Breast epithelium (tissue), 4 donors: ENCODE measurements around the gene PRDM16. TPM values are rescaled to one million over a fixed set of nuclear protein-coding genes. Genes with fewer than 3 reads are reported as not detected.

Experiments used
- DNase-seq, 2 donors: peaks; one replicate each; pipeline ENCODE4 v3.0.0-alpha.2; 2019; ENCODE audit warnings: low spot score in 2 of 2
- H3K27ac ChIP-seq, 2 donors: fragments of 200-600 bp; sonication (generic) in 1 of 2; one replicate each; pipeline ENCODE4 v1.5.1; 2016 to 2019; ENCODE audit warnings: mild to moderate bottlenecking in 1 of 2
- H3K27me3 ChIP-seq, 2 donors: fragments of 200-600 bp; sonication (generic) in 1 of 2; one replicate each; pipeline versions ENCODE4 v1.5.1 to v1.6.0; 2017 to 2019; ENCODE audit warnings: control low read depth in 1 of 2, mild to moderate bottlenecking in 1 of 2
- H3K36me3 ChIP-seq: fragments of 200-600 bp; one replicate; pipeline ENCODE4 v1.5.1; 2019
- H3K4me1 ChIP-seq, 2 donors: fragments of 200-600 bp; sonication (generic); one replicate each; pipeline ENCODE4 v1.5.1; 2016 to 2019; ENCODE audit warnings: control low read depth in 1 of 2
- H3K4me3 ChIP-seq, 3 donors: fragments of 200-600 bp; sonication (generic); 1 replicate in 2 of 3; 2 replicates in 1 of 3; pipeline ENCODE4 v1.5.1; 2016 to 2019; ENCODE audit warnings: mild to moderate bottlenecking in 3 of 3, moderate library complexity in 2 of 3
- H3K9me3 ChIP-seq, 2 donors: fragments of 200-600 bp; sonication (generic) in 1 of 2; one replicate each; pipeline ENCODE4 v1.5.1; 2016 to 2019; ENCODE audit warnings: control low read depth in 1 of 2
- CTCF ChIP-seq, 3 donors: fragments of 450-650 bp; IDR thresholded peaks; one replicate each; pipeline ENCODE4 v1.5.1; 2016 to 2017; ENCODE audit warnings: antibody characterized with exemption in 3 of 3, mild to moderate bottlenecking in 3 of 3, moderate library complexity in 3 of 3
- intact Hi-C: fragments of 100-400 bp; cut with DNase I; formaldehyde crosslinking; loops from one replicate; pipeline ENCODE4 v1.15.1; 2023; ENCODE audit warnings: low total_unique reads
- total RNA-seq, 3 donors: library from RNA; depleted of rRNA; stranded (reverse); fragments of >200 nt; gene quantifications; one replicate each; pipeline ENCODE4 v1.1.0, GENCODE V29; 2016

PRDM16 gene
- total RNA-seq, 3 donors from 2014 or later, result 0.48 to 3.8 (median 3.6) TPM

GRCh38 chr1:3485016-3485415, 416.0 kb downstream of the PRDM16 start:
- no peak for DNase-seq
- H3K4me1 ChIP-seq, result no peaks in the 10 kb centered on the region
- H3K27ac ChIP-seq, result no peak overlapping the region
- H3K36me3 ChIP-seq, result no peaks in the 10 kb centered on the region
- no peak overlapping the region for H3K4me3 ChIP-seq
- H3K9me3 ChIP-seq, result no peaks in the 10 kb centered on the region
- no peak for TF ChIP-seq CTCF (IDR thresholded peaks at IDR 0.05)
- intact Hi-C loops, result no loop called here
- H3K27me3 ChIP-seq, result no peaks in the 10 kb centered on the region

Other genes with a start within 250 kb of the PRDM16 start
- not detected for gene ACTRT2, start 47.7 kb upstream of the PRDM16 start, total RNA-seq